CD4-positive, alpha-beta T cell treated with Interleukin-6 at 100 ng/mL for 8 hours (primary cell): Measurements from ENCODE around the gene PSMA3.

Experiments used
- DNase-seq: peaks from one replicate; pipeline ENCODE4 v3.0.0-alpha.2; 2020; ENCODE audit warnings: mixed read lengths, low spot score

PSMA3 gene

GRCh38 chr14:58299401-58300330 is 55.0 kb downstream of the PSMA3 start:
- DNase-seq, result peak; percentile 4

DNA sequence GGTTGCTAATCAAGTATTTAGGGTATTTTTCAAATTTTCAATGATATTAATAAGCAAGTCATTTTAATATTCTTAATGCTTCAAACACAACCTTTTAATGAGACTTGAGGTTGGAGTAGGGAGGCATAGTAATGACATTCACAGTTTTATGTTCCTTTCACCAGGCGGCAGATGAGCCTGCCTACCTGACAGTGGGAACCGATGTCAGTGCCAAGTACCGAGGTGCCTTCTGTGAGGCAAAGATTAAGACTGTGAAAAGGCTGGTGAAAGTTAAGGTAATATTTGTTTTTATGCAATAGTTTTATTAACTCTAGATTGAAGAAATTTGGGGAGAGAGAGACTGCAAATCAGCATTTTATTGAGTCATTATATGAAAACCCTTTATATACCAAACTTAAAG is 56.8 kb downstream of the PSMA3 start:
- DNase-seq, result no peak

DNA sequence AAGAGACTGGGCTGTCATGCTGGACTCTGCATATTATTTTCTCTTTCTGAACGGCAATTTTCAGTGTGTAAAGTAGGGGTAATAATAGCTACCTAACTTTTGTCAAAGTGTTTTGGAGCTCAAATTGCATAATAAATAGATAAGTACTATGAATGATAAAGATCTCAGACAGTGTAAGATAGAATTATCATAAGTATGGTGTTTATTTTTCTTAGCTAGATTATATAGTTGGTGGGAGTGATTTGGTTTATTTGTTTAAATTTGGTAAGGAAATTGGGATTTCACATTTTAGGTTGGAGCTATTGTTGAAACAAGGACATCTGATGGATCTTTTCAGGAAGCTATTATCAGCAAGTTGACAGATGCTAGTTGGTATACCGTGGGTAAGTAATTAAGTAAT is 61.1 kb downstream of the PSMA3 start:
- no peak for DNase-seq

- DNase-seq, result no peak
These were observed 63.1 kb downstream of the PSMA3 start for GRCh38 chr14:58307597-58308316.

DNA sequence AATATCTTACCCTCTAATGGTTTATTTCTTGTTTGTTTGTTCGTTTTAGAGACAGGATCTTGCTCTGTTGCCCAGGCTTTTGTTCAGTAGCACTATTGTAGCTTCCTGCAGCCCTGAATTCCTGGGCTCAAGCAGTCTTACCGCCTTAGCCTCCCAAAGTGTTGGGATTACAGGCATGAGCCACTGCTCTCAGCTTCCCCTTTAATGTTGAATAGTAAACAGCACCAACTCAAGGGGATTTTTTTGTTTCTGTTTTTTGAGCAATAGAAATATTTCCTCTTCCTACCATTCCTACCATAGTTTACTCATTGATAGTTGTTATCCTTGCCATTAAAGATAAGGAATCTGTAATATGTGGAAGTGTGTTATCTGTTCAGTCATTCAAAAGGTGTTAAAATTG is 64.4 kb downstream of the PSMA3 start:
- DNase-seq, result no peak

DNA sequence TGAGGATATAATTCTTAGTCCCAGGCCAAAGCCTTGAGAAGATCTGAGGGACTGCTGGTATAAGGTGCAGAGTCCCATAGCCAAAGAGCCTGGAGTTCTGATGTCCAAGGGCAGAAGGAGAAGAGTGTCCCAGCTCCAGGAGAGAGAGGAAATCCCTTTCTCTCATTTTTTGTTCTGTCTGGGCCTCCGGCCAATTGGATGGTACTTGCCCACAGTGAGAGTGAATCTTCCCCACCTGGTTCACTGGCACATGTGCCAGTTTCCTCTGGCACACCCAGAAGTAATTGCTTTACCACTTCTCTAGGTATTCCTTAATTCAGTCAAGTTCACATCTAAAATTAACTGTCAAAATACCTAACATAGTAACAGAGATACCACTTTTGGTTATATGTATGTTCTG is 69.1 kb downstream of the PSMA3 start:
- DNase-seq, result no peak

GRCh38 chr14:58315606-58316005 is 71.0 kb downstream of the PSMA3 start:
- DNase-seq, result no peak
